Stimulated activated CD8-positive, alpha-beta memory T cell treated with anti-CD3 and anti-CD28 coated beads, Interleukin-12 subunit alpha, Interleukin-12 subunit beta, amount 100 ng/mL, for 24 hours (primary cell): ENCODE measurements around the gene DPH1.

Source experiments
- DNase-seq: peaks from one replicate; pipeline ENCODE4 v3.0.0-alpha.2; 2020; ENCODE audit errors: extremely low read depth

Gene DPH1

GRCh38 chr17:2027528-2028233, 2.3 kb upstream of the DPH1 start:
- DNase-seq: no peak

GRCh38 chr17:2028234-2028614, 1.7 kb upstream of the DPH1 start:
- no peak for DNase-seq

DNA sequence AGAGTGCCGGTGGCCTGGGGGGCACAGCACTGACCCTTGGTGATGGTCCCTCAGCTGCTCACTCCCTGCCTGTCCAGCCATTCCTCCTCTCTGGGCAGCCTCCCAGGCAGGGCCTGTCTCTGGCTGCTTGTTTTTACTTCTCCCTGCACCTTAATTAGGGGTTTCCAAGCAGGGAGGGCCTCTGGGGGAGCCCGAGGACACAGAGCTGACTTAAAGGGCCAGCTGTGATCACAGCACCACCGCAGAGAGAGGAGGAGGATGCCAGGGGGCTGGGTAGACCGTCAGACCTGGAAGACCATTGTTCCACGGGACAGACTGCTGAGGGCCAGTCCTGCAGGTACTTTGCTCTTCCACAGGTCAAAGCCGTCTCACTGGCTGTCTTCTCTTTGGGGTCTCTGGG, 1.2 kb upstream of the DPH1 start:
- DNase-seq: no peak

DNA sequence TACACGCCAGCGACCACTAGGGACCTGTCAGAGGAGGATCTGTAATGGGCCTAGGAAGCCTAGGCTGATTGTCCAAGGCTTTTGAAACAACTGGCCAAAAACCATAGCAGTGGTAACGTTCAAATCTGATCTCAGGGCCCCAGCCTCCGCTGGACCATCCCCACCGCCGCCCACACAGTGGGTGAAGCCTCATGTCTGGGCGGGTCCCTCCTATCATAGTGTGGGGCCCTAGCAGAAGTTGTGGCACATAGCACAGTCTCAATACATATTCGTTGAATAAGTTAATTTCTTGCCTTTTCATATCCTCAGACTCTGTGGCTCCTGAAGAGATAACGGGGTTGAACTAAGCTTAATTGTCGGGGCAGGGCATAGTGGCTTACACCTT, 818 bp downstream of the DPH1 start:
- DNase-seq: no peak

- DNase-seq: no peak
Observed at GRCh38 chr17:2033153-2033552, 3.2 kb downstream of the DPH1 start.

- DNase-seq: no peak
Observed at GRCh38 chr17:2034157-2034556, 4.2 kb downstream of the DPH1 start.

DNA sequence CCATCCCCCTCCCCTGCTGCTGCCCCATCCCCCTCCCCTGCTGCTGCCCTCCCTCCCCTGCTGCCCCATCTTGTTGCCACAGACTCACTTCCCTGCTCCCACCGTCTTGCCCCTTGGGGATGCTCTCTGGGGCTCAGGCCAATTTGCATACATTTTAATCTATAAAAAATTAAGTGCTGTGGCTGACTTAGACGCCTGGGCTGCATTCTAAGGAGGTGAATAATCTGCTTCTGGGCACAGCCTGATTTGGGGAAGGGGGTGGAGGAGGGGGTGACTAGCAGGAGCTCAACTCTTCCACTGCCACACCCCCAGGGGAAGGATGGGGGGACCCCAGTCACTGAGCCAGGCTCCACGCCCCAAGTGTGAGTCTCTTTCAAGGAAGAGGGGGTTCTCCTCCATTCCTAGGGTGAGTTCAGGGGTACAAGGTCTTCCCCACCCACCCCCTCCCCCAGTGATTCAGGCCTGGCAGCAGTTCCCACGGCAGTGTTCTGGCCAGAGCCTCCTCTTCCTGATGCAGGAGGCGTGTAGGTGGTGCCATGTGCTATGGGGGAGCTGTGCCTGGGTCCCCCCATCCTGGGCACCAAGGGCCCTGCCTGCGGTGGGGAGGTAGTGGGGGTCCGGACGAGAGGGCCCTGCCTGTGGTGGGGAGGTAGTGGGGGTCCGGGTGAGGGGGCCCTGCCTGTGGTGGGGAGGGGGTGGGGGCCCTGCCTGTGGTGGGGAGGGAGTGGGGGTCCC, 5.0 kb downstream of the DPH1 start:
- DNase-seq: no peak

GRCh38 chr17:2035541-2036488, 5.9 kb downstream of the DPH1 start:
- no peak for DNase-seq

- no peak for DNase-seq
Observed at GRCh38 chr17:2037155-2037554, 7.2 kb downstream of the DPH1 start.

DNA sequence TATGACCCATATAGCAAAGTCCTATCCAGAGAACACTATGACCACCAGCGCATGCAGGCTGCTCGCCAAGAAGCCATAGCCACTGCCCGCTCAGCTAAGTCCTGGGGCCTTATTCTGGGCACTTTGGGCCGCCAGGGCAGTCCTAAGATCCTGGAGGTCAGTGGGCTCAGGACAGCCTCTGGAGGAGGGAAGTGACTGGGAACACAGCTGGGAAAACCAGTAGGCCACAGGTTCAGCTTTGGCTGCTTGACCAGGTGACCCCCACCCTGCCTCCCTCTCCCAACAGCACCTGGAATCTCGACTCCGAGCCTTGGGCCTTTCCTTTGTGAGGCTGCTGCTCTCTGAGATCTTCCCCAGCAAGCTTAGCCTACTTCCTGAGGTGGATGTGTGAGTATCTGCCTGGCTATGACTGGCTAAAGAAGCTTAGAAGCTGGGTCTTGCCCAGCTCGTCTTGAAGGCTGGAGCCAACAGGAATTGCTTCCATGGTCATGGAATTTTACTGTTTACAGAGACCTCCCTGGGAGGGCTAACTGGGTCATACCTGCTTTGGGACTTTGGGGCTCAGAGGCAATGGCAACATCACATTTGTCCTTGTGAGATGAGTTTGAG, 10.4 kb downstream of the DPH1 start:
- DNase-seq: no peak

DNA sequence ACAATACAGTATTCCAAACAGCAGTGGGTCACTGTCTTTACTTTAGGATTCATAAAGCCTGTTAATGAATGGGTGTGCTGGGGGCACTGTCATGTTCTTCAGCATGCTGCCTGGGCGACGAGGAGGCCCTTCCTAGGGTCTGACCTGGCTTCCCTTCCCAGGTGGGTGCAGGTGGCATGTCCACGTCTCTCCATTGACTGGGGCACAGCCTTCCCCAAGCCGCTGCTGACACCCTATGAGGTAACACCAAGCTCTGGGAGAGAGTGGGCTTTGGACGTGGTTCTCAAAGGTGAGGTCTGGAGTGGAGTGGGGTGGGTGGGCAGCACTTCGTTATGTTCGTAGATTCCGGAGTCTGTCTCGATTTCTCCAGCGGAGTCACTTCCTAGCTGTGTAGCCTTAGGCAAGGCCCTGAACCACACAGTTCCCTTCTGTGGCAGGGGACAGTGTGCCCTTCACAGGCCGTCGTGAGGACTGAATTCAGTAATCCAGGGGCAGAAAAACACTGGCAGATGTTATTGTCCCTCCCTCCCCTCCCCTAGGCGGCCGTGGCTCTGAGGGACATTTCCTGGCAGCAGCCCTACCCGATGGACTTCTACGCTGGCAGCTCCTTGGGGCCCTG, 11.1 kb downstream of the DPH1 start:
- no peak for DNase-seq

- DNase-seq: peak; percentile 92
Observed at GRCh38 chr17:2041561-2042389, 11.8 kb downstream of the DPH1 start, which contains the start of gene OVCA2. Gene OVCA2, plus strand, starts transcription at chr17:2042022. Its CDS starts 26 bp downstream, at chr17:2042048.

GRCh38 chr17:2042390-2042847, 12.5 kb downstream of the DPH1 start:
- no peak for DNase-seq

DNA sequence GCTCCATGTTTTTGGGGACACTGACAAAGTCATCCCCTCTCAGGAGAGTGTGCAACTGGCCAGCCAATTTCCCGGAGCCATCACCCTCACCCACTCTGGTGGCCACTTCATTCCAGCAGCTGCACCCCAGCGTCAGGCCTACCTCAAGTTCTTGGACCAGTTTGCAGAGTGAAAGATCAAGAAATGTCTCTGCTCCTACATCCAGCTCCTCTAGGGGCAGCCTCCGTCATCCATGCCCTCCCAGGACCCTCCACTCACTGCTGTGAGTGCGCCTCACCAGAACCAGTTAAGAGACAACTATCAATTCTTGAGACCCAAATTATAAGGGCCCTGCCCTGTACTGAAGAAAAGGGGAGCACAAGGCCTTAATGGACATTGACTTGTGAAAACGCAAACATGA, 13.0 kb downstream of the DPH1 start:
- no peak for DNase-seq

GRCh38 chr17:2043785-2044184, 13.8 kb downstream of the DPH1 start:
- DNase-seq: no peak

DNA sequence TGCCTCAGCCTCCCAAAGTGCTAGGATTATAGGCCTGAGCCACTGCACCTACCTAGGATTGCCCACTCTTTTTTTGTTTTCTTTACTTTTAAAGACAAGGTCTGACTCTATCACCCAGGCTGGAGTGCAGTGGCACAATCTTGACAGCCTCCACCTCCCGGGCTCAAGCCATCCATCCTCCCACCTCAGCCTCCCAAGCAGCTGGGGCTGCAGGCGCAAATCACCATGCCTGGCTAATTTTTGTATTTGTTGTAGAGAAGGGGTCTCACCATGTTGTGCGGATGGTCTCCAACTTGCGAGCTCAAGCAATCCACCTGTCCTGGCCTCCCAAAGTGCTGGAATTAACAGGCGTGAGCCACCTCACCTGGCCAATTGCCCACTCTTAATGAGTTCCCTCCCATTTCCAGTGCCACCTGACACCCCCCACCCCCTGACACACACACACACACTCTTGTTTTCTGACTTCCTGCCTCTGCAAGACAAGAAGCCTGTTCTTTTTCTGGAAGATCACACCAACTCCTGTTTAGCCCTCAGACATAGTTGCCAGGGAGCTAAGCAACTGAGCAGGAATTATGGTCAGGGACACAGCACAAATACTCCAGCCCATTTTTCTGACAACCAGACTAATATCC, 14.4 kb downstream of the DPH1 start:
- DNase-seq: no peak

DNA sequence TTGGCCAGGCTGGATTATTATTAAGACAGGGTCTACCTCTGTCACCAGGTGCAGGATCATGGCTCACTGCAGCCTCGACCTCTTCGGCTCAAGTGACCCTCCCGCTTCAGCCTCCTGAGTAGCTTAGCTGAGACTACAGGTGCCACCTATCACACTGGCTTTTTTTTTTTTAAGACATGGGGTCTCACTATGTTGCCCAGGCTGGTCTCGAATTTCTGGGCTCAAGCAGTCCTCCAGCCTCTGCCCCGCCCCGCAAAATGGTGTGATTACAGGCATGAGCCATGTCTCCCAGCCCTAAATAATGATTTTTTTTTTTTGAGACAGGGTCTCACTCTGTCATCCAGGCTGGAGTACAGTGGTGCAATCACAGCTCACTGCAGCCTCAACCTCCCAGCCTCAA, 17.6 kb downstream of the DPH1 start:
- no peak for DNase-seq

DNA sequence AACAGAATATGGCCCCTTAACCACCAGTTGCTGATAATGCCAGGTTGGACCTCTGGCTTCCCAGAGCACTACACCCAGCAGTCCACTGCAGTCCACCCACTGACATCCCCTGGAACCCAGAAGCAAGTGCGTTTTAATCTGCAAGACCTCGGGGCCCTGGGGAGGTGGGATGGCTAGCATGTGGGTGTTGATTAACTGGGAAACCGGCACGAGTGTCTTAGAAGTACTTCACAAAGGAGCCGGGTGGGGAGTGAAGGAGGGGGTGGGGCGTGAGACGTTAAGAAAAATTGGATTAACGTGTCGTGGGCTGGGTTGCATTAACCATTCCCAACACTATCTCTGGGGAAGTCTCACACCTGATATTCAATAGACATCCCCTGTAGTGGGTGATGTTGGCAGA, 18.9 kb downstream of the DPH1 start:
- no peak for DNase-seq

DNA sequence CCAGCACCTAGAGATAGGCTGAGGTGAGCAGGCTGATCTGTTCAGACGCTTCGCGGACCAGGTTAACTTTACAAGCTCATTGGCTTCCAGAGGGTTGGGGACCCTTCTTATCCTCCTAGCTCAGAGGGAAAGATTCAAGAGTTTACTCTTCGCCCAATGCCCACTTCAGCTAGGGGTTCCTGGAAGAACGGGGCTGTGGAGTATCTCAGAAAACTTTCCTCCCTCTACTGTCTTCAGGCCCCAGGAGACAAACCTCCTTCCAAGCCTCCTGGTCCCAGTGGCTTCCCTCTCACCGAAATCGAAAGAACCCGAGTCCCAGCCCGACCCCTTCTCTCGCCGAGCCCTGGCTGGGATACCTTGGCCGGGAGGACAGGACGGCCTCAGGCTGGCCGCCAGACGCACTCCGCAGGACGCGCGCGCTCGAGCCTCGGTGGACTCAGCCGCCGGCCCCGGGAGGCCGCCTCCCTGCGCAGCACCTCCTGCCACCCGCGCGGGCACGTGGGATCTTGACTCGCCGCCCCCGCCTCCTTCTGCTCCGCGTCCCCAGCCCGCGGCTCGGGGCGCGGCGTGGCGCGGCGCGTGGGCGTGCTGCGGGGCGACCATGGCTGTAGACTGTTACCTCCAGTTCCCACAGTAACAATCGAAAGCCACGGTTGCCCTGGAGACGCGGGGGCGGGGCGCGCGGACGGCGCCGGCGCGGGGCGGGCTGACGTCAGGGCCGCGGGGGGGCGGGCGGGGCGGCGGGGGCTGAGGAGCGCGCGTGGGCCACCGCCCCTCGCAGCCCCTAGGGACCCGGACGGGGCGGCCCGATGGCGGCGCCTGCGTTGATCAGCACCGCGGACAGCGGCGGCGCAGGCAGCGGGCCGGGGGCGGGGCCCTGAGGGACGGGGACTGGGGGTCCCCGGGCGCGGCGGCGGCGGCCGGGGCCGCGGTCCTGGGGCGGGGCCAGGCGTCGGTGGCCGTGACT, 19.7 kb downstream of the DPH1 start:
- peak; percentile 75 for DNase-seq
